HEK293 (cell line): Measurements from ENCODE around the gene LRIG3.

ENCODE experiments used
- CTCF ChIA-PET: fragments of 350-600 bp; formaldehyde crosslinking; extraction: SDS; loops from one replicate; lab custom pipeline; 2021; ENCODE audit warnings: antibody characterized with exemption; lab: Yijun Ruan, JAX
- POLR2A ChIA-PET: fragments of 300-600 bp; formaldehyde crosslinking; extraction: SDS; loops from one replicate; lab custom pipeline; 2020; ENCODE audit warnings: antibody characterized with exemption, inconsistent platforms; lab: Yijun Ruan, JAX
- H3K27ac ChIP-seq: fragments of 200-500 bp; sonication (Bioruptor generic); 2 replicates; pipeline ENCODE4 v1.5.1; 2014; ENCODE audit warnings: low read depth, low read length, control low read depth, inconsistent platforms; ENCODE audit errors: extremely low read depth
- H3K36me3 ChIP-seq, 2 experiments: fragments of 200-500 bp in 1 of 2; sonication (Bioruptor generic) in 1 of 2; 1 replicate in 1 of 2; 2 replicates in 1 of 2; pipeline ENCODE4 v1.5.1; 2014 to 2017; ENCODE audit warnings: inconsistent platforms in 2 of 2, low read length in 2 of 2; ENCODE audit not compliant: control insufficient read depth in 2 of 2, insufficient read depth in 1 of 2
- H3K4me1 ChIP-seq: fragments of 200-500 bp; sonication (Bioruptor generic); 2 replicates; pipeline ENCODE4 v1.5.1; 2014; ENCODE audit warnings: mild to moderate bottlenecking, low read length, inconsistent platforms; ENCODE audit not compliant: control insufficient read depth, insufficient read depth
- H3K4me3 ChIP-seq: 2 replicates; pipeline ENCODE4 v1.5.1; 2011; ENCODE audit warnings: low read depth, mild to moderate bottlenecking, control low read depth, low read length, moderate library complexity
- H3K9me3 ChIP-seq: fragments of 200-500 bp; sonication (Bioruptor generic); 2 replicates; pipeline ENCODE4 v1.5.1; 2014; ENCODE audit warnings: low read depth, low read length, inconsistent platforms; ENCODE audit not compliant: control insufficient read depth, insufficient read depth
- AEBP2 ChIP-seq: fragments of 450-650 bp; formaldehyde crosslinking; IDR thresholded peaks from 2 replicates; pipeline ENCODE4 v1.5.1; 2016; ENCODE audit warnings: missing biosample characterization, missing genetic modification characterization, borderline replicate concordance
- BCL11A ChIP-seq: fragments of 450-650 bp; formaldehyde crosslinking; IDR thresholded peaks from 2 replicates; pipeline ENCODE4 v1.5.1; 2016; ENCODE audit warnings: low read depth, missing biosample characterization, missing genetic modification characterization
- OSR2 ChIP-seq: fragments of 450-650 bp; formaldehyde crosslinking; IDR thresholded peaks from 2 replicates; pipeline ENCODE4 v1.5.1; 2016; ENCODE audit warnings: missing biosample characterization, missing genetic modification characterization
- PRDM6 ChIP-seq: fragments of 450-650 bp; formaldehyde crosslinking; IDR thresholded peaks from 2 replicates; pipeline ENCODE4 v1.5.1; 2017; ENCODE audit warnings: missing biosample characterization, missing genetic modification characterization
- TSHZ1 ChIP-seq: fragments of 450-650 bp; formaldehyde crosslinking; IDR thresholded peaks from 2 replicates; pipeline ENCODE4 v1.5.1; 2016; ENCODE audit warnings: missing biosample characterization, missing genetic modification characterization, borderline replicate concordance
- YY2 ChIP-seq: fragments of 450-650 bp; formaldehyde crosslinking; IDR thresholded peaks from 2 replicates; pipeline ENCODE4 v1.5.1; 2016; ENCODE audit warnings: missing biosample characterization, missing genetic modification characterization
- ZNF121 ChIP-seq: fragments of 450-650 bp; formaldehyde crosslinking; IDR thresholded peaks from 2 replicates; pipeline ENCODE4 v1.5.1; 2016; ENCODE audit warnings: missing biosample characterization, missing genetic modification characterization
- ZNF132 ChIP-seq: fragments of 450-650 bp; formaldehyde crosslinking; IDR thresholded peaks from 2 replicates; pipeline ENCODE4 v1.5.1; 2017; ENCODE audit warnings: missing biosample characterization, missing genetic modification characterization, borderline replicate concordance
- ZNF211 ChIP-seq: fragments of 450-650 bp; formaldehyde crosslinking; IDR thresholded peaks from 2 replicates; pipeline ENCODE4 v1.5.1; 2016; ENCODE audit warnings: low read depth, missing biosample characterization, missing genetic modification characterization
- ZNF354C ChIP-seq: fragments of 450-650 bp; formaldehyde crosslinking; IDR thresholded peaks from 2 replicates; pipeline ENCODE4 v1.5.1; 2016; ENCODE audit warnings: missing biosample characterization, missing genetic modification characterization, low read depth, borderline replicate concordance
- ZNF404 ChIP-seq: fragments of 450-650 bp; formaldehyde crosslinking; IDR thresholded peaks from 2 replicates; pipeline ENCODE4 v1.5.1; 2017; ENCODE audit warnings: missing biosample characterization, missing genetic modification characterization
- ZNF521 ChIP-seq: fragments of 450-650 bp; formaldehyde crosslinking; IDR thresholded peaks from 2 replicates; pipeline ENCODE4 v1.5.1; 2017; ENCODE audit warnings: missing biosample characterization, mild to moderate bottlenecking, missing genetic modification characterization
- ZNF548 ChIP-seq: fragments of 450-650 bp; formaldehyde crosslinking; IDR thresholded peaks from 2 replicates; pipeline ENCODE4 v1.5.1; 2016; ENCODE audit warnings: missing biosample characterization, missing genetic modification characterization
- ZNF76 ChIP-seq: fragments of 450-650 bp; formaldehyde crosslinking; IDR thresholded peaks from 2 replicates; pipeline ENCODE4; 2016; ENCODE audit warnings: low read depth, missing biosample characterization, missing genetic modification characterization, borderline replicate concordance

The LRIG3 gene

GRCh38 chr12:58886474-58886873 is 33.8 kb downstream of the LRIG3 start:
- no peak overlapping the region for H3K4me3 ChIP-seq
- peaks cover 60 to 81% of the 10 kb centered on the region in 2 experiments for H3K36me3 ChIP-seq
- POLR2A ChIA-PET: no interaction called here
- no peaks in the 10 kb centered on the region for H3K9me3 ChIP-seq
- peaks cover 4% of the 10 kb centered on the region; the same call in 1 of the 2 replicates for H3K4me1 ChIP-seq
- H3K27ac ChIP-seq: no peak overlapping the region
- peak; percentile 34; the same call in 1 of the 2 replicates for TF ChIP-seq PRDM6 (tag by site-specific recombination)
- TF ChIP-seq ZNF548 (tag by site-specific recombination): no peak
- CTCF ChIA-PET: interaction anchor here (0.6 kb wide), 1 partner anchor 1248 kb away, joined by 4 read pairs; no protein-coding TSS in a partner anchor

- Histone ChIP-seq H3K4me1 (peaks cover 4% of the 10 kb centered on the region; the same call in 1 of the 2 replicates), H3K27ac (no peak overlapping the region), H3K36me3 (peaks cover 61 to 94% of the 10 kb centered on the region in 2 experiments), H3K4me3 (no peak overlapping the region), H3K9me3 (no peaks in the 10 kb centered on the region)
- POLR2A ChIA-PET: no interaction called here
- CTCF ChIA-PET: interaction anchor here (0.6 to 1.0 kb wide), 4 partner anchors 23 to 664 kb away, joined by 3 to 4 read pairs (median 3); no protein-coding TSS in a partner anchor
- TF ChIP-seq BCL11A (no peak), OSR2 (no peak), ZNF521 (tag by site-specific recombination) (no peak), AEBP2 (tag by site-specific recombination) (no peak), ZNF404 (tag by site-specific recombination) (no peak), ZNF354C (tag by site-specific recombination) (no peak), YY2 (no peak), ZNF121 (tag by site-specific recombination) (no peak), TSHZ1 (tag by site-specific recombination) (no peak), ZNF76 (tag by site-specific recombination) (no peak), ZNF132 (tag by site-specific recombination) (no peak), ZNF211 (tag by site-specific recombination) (no peak)
Measured at GRCh38 chr12:58884916-58885315, 35.4 kb downstream of the LRIG3 start.
